Activated CD4-positive, alpha-beta T cell treated with anti-CD3 and anti-CD28 coated beads, Interleukin-2, amount 10 ng/mL, durations not matched to agents 7 days and 5 days (primary cell): Measurements from ENCODE around the gene HS3ST1. TPM values are rescaled to one million over a fixed set of nuclear protein-coding genes. Genes with fewer than 3 reads are reported as not detected.

ENCODE experiments used
- microRNA-seq: library from miRNA; unstranded; fragments of <30 nt; microRNA quantifications from one replicate; pipeline ENCODE4 v1.2.0, GENCODE V29; 2021; ENCODE audit warnings: borderline microRNAs expressed, borderline replicate concordance
- total RNA-seq, 2 experiments: library from RNA; stranded (reverse); gene quantifications; one replicate each; pipeline ENCODE4 v1.2.3, GENCODE V29; 2021

HS3ST1 gene
- total RNA-seq, 2 experiments from 2014 or later = not detected

Small RNA genes within 50 kb of the gene (microRNA-seq; reads per million reads assigned to microRNA genes)
- not detected for gene MIR572
